MV-4-11 (cell line): ENCODE results near the gene CELSR3.

Experiments used
- DNase-seq: peaks from one replicate; lab custom pipeline; 2025; lab: John Stamatoyannopoulos, UW

Gene CELSR3

GRCh38 chr3:48662753-48663488, at the start of gene CELSR3:
TSS of gene CELSR3 (minus strand) at chr3:48662886. CDS start at chr3:48662634, 252 bp downstream.
- DNase-seq: peak; percentile 65

- no peak for DNase-seq
Observed at GRCh38 chr3:48711727-48712126, 49.0 kb upstream of the CELSR3 start.

GRCh38 chr3:48709051-48709461, 46.4 kb upstream of the CELSR3 start:
- no peak for DNase-seq

- DNase-seq: no peak
Observed at GRCh38 chr3:48708481-48708889, 45.8 kb upstream of the CELSR3 start.

- DNase-seq: no peak
Observed at GRCh38 chr3:48707157-48707556, 44.5 kb upstream of the CELSR3 start.

GRCh38 chr3:48702320-48702920, 39.7 kb upstream of the CELSR3 start:
- DNase-seq: no peak

GRCh38 chr3:48700731-48701405, 38.2 kb upstream of the CELSR3 start:
- DNase-seq: no peak

- no peak for DNase-seq
Observed at GRCh38 chr3:48698891-48699290, 36.2 kb upstream of the CELSR3 start.

GRCh38 chr3:48697952-48698351, 35.3 kb upstream of the CELSR3 start:
- DNase-seq: peak; percentile 16

- no peak for DNase-seq
Observed at GRCh38 chr3:48696601-48697000, 33.9 kb upstream of the CELSR3 start.

- DNase-seq: no peak
Observed at GRCh38 chr3:48696156-48696555, 33.5 kb upstream of the CELSR3 start.

- no peak for DNase-seq
Observed at GRCh38 chr3:48695393-48695753, 32.7 kb upstream of the CELSR3 start.

- no peak for DNase-seq
Observed at GRCh38 chr3:48694610-48695392, 32.1 kb upstream of the CELSR3 start.

- no peak for DNase-seq
Observed at GRCh38 chr3:48693826-48694225, 31.1 kb upstream of the CELSR3 start.

- DNase-seq: no peak
Observed at GRCh38 chr3:48692551-48692950, 29.9 kb upstream of the CELSR3 start.

- DNase-seq: no peak
Observed at GRCh38 chr3:48690846-48691458, 28.3 kb upstream of the CELSR3 start.

GRCh38 chr3:48689384-48689783, 26.7 kb upstream of the CELSR3 start:
- no peak for DNase-seq

- no peak for DNase-seq
Observed at GRCh38 chr3:48688737-48689075, 26.0 kb upstream of the CELSR3 start.

- no peak for DNase-seq
Observed at GRCh38 chr3:48688032-48688736, 25.5 kb upstream of the CELSR3 start.

GRCh38 chr3:48687220-48687678, 24.6 kb upstream of the CELSR3 start:
- DNase-seq: no peak

- DNase-seq: no peak
Observed at GRCh38 chr3:48686538-48687219, 24.0 kb upstream of the CELSR3 start.
